Astrocyte of the spinal cord (primary cell): ENCODE data around the gene ZBTB20.

Source experiments
- DNase-seq: peaks from one replicate; pipeline ENCODE4 v3.0.0; 2011; ENCODE audit warnings: low read depth, low spot score
- H3K4me3 ChIP-seq: 2 replicates; pipeline ENCODE4 v1.5.1; 2011; ENCODE audit warnings: low read depth, mild to moderate bottlenecking, low read length, moderate library complexity
- in situ Hi-C: cut with HindIII; loops from 2 replicates; pipeline ENCODE4 v1.10.0; 2017; ENCODE audit warnings: low sequenced_read_pairs
- TF ChIP-seq, protein P1 (sequence below): IDR thresholded peaks from 2 replicates; pipeline ENCODE4 v1.5.1; 2012; ENCODE audit warnings: low read depth, mild to moderate bottlenecking, low read length, inconsistent platforms

The ZBTB20 gene

DNA sequence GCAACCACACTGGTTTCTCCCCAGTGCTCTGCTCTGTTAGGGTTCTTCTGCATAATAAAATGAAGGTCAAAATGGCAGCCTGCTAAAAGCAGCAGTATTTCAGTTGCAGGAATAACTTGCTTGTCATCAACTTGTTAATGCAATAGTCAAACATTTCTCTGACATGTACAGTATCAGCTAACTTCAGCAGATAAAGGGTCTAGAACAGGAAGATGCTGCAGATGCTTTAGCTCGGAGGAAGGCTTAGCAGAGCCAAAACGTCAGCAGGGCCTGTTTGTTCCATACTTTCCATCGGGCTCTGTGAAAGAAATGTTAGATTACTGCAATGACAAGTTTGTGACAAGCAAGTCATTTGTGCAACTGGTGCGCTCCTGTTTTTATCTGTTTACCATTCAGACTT lies 561.4 kb downstream of the ZBTB20 start:
- no peak for DNase-seq
- in situ Hi-C loops, result no loop called here
- TF ChIP-seq, protein P1, sequence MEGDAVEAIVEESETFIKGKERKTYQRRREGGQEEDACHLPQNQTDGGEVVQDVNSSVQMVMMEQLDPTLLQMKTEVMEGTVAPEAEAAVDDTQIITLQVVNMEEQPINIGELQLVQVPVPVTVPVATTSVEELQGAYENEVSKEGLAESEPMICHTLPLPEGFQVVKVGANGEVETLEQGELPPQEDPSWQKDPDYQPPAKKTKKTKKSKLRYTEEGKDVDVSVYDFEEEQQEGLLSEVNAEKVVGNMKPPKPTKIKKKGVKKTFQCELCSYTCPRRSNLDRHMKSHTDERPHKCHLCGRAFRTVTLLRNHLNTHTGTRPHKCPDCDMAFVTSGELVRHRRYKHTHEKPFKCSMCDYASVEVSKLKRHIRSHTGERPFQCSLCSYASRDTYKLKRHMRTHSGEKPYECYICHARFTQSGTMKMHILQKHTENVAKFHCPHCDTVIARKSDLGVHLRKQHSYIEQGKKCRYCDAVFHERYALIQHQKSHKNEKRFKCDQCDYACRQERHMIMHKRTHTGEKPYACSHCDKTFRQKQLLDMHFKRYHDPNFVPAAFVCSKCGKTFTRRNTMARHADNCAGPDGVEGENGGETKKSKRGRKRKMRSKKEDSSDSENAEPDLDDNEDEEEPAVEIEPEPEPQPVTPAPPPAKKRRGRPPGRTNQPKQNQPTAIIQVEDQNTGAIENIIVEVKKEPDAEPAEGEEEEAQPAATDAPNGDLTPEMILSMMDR, result no peak
- H3K4me3 ChIP-seq, result no peak overlapping the region

DNA sequence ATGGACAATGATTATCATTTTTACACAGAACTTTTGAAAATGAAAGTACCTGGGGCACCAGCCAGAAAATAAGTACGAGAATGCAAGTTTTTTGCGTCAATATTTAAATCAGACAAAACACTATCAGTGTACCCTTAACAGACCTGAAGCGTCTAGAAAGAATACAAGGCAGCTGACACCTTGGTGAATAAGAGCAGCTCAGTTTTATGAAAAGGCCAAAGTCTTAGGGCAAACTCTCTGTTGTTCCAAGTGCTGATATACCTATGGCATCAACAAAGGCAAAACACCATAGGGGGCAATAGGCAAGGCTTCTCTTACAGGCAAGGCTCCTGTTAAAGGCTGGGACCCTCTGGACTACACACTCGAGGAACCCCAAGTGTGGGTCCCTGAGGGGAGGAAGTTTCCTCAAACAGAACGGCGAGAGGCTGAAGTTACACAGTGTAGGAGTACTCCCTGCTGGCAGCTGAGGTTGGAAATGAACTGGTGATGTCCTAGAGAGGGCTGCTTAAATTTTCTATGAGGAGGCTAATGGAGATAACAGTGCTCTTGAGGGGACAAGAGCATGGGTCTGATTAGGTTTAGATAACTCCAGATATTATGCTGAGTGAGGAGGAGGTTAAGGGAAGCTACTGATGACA lies 562.2 kb downstream of the ZBTB20 start:
- H3K4me3 ChIP-seq, result no peak overlapping the region
- DNase-seq, result no peak
- in situ Hi-C loops, result no loop called here
- TF ChIP-seq, protein P1, result no peak

DNA sequence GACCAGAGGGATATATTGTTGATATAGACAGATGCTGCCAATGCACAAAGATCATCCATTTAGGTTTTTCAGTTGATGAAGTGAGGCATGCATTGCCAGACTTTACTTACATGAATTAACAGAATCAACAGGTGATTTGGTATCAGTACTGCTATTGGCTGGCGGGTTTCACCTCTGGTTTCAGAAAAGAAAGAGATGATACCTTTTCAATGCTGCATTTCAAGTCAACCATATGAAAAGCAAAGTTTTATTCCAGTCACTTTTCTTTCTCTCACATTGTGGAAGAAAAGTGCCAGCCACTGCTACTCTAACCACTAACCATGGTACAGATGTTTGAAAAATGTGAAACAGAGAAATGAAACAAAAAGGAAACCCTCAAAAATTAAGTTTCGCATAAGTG lies 564.2 kb downstream of the ZBTB20 start:
- no peak for DNase-seq
- in situ Hi-C loops, result no loop called here
- TF ChIP-seq, protein P1, result no peak
- H3K4me3 ChIP-seq, result no peak overlapping the region

DNA sequence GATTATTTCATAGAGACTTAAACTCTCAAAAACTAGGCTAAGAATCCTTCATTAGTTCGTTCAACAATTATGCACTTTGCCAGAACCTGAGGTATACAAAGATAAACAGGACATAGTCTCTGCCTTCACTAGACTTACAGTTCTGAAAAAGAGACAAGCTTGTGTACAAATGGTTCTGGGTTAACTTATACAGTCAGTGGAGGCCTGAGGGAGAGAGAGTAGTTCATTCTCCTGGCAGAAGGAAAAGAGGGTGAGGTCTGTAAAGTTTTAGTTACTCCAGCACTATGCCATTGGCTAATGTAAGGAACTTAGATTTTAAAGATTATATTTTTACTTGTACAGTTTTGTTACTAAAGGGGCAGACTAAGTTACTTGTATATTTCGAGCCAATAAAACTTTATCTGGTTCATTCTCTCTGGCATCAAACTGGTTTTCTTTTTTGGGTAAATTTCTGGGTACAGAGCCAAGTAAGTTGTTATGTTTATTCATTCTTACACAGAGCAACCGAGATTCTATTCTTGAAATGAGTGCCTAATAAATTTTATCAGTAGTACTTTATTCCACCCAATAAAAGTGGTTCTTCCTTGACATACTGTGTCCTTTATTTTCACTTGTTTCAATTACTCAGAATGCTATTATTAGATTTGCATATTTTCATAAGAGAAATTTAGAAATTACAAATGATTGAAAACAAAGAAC lies 574.6 kb downstream of the ZBTB20 start:
- H3K4me3 ChIP-seq, result no peak overlapping the region
- no peak for DNase-seq
- in situ Hi-C loops, result no loop called here
- TF ChIP-seq, protein P1, result no peak

DNA sequence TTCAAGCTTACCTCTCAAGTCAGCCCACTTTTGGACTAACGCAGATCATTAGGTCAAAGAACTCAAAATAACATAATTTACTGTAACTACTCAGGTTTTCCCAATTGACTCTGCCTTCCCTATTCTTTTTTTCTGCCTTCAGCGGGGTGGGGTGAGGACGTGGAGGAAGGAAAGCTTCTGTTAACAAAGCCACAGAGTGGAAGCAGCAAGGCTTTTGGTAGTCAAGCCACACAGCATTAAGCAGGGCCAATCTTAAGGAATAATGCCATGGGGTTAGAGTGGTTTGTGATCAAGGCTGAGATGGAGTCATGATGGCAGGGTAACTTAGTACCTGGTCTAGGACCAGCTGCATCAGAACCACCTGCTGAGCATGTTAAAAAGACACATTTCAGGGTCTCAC lies 575.7 kb downstream of the ZBTB20 start:
- DNase-seq, result no peak
- TF ChIP-seq, protein P1, result no peak
- in situ Hi-C loops, result no loop called here
- no peak overlapping the region for H3K4me3 ChIP-seq

DNA sequence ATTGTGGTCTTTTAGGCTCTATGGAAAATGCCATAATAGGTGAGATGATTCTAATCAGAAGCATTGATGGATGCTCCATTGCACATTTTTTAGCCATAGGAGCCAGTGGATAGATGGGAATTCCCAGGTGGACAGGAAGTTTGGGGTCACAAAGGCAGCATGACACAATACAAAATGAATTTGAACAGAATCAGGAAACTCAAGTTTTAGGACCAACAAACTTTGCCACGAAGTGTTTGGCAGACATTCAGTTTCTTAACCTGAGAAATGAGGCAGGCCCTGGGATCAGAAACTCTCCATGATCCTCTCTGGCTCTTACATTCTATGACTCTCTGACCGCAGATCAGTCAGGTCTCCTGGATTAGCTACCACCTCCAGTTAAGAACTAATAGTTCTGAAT lies 577.9 kb downstream of the ZBTB20 start:
- no peak overlapping the region for H3K4me3 ChIP-seq
- no peak for DNase-seq
- TF ChIP-seq, protein P1, result no peak
- in situ Hi-C loops, result no loop called here
